H9 (cell line): ENCODE results near the gene TXNL4A. TPM values are rescaled to one million over a fixed set of nuclear protein-coding genes. Genes with fewer than 3 reads are reported as not detected.
A peak's percentile ranks its signal among the peaks of the same experiment; 100 is the strongest.

Experiments used
- DNase-seq: peaks from one replicate; pipeline ENCODE4 v3.0.0-alpha.2; 2017
- H2AFZ ChIP-seq: one replicate; pipeline ENCODE4 v1.6.1; 2013; ENCODE audit warnings: mild to moderate bottlenecking, low read length, control low read depth, moderate library complexity
- H2AK5ac ChIP-seq: 2 replicates; pipeline ENCODE4 v1.6.1; 2013; ENCODE audit warnings: low read length, control low read depth, mixed read lengths; ENCODE audit not compliant: insufficient read length
- H2BK120ac ChIP-seq: one replicate; pipeline ENCODE4 v1.6.1; 2013; ENCODE audit warnings: low read depth, mild to moderate bottlenecking, low read length, control low read depth, inconsistent platforms; ENCODE audit not compliant: poor library complexity, severe bottlenecking
- H2BK12ac ChIP-seq: 2 replicates; pipeline ENCODE4 v1.6.1; 2013; ENCODE audit warnings: low read length, control low read depth, mixed read lengths, low read depth; ENCODE audit not compliant: insufficient read length
- H2BK15ac ChIP-seq: 2 replicates; pipeline ENCODE4 v1.6.1; 2013; ENCODE audit warnings: low read depth, low read length, control low read depth
- H2BK20ac ChIP-seq: one replicate; pipeline ENCODE4 v1.6.1; 2013; ENCODE audit warnings: low read depth, mild to moderate bottlenecking, low read length, control low read depth, inconsistent platforms; ENCODE audit not compliant: poor library complexity, severe bottlenecking
- H2BK5ac ChIP-seq: 2 replicates; pipeline ENCODE4 v1.6.1; 2013; ENCODE audit warnings: low read length, control low read depth, mixed read lengths; ENCODE audit not compliant: insufficient read length
- H3K14ac ChIP-seq: 2 replicates; pipeline ENCODE4 v1.6.1; 2013; ENCODE audit warnings: low read length, control low read depth; ENCODE audit not compliant: insufficient read depth
- H3K18ac ChIP-seq: 2 replicates; pipeline ENCODE4 v1.6.1; 2013; ENCODE audit warnings: low read depth, mild to moderate bottlenecking, mixed read lengths, low read length, control low read depth; ENCODE audit not compliant: insufficient read length
- H3K23ac ChIP-seq: 2 replicates; pipeline ENCODE4 v1.6.1; 2013; ENCODE audit warnings: low read length, control low read depth, mixed read lengths, low read depth; ENCODE audit not compliant: insufficient read length
- H3K23me2 ChIP-seq: 2 replicates; pipeline ENCODE4 v1.6.1; 2013; ENCODE audit warnings: low read depth, mild to moderate bottlenecking, mixed read lengths, low read length, control low read depth; ENCODE audit not compliant: insufficient read length, poor library complexity, severe bottlenecking
- H3K27ac ChIP-seq: 2 replicates; pipeline ENCODE4 v1.5.1; 2013; ENCODE audit warnings: low read length, control low read depth, mixed read lengths, low read depth; ENCODE audit not compliant: insufficient read length
- H3K27me3 ChIP-seq: 2 replicates; pipeline ENCODE4 v1.6.1; 2013; ENCODE audit warnings: low read length, control low read depth, inconsistent platforms; ENCODE audit not compliant: insufficient read depth
- H3K4ac ChIP-seq: 2 replicates; pipeline ENCODE4 v1.6.1; 2013; ENCODE audit warnings: low read depth, mild to moderate bottlenecking, control low read depth, inconsistent platforms, low read length, moderate library complexity
- H3K4me1 ChIP-seq: 2 replicates; pipeline ENCODE4 v1.6.1; 2013; ENCODE audit warnings: low read length, control low read depth, inconsistent platforms; ENCODE audit not compliant: insufficient read depth
- H3K4me2 ChIP-seq: 2 replicates; pipeline ENCODE4 v1.6.1; 2013; ENCODE audit warnings: low read length, control low read depth, mixed read lengths; ENCODE audit not compliant: insufficient read length, insufficient read depth
- H3K56ac ChIP-seq: 2 replicates; pipeline ENCODE4 v1.6.1; 2013; ENCODE audit warnings: low read depth, mild to moderate bottlenecking, mixed read lengths, low read length, control low read depth; ENCODE audit not compliant: insufficient read length
- H3K79me1 ChIP-seq: 2 replicates; pipeline ENCODE4 v1.6.1; 2013; ENCODE audit warnings: low read depth, mild to moderate bottlenecking, moderate library complexity, low read length, control low read depth, inconsistent platforms; ENCODE audit not compliant: insufficient read depth, poor library complexity, severe bottlenecking
- H3K79me2 ChIP-seq: 2 replicates; pipeline ENCODE4 v1.6.1; 2013; ENCODE audit warnings: low read length, control low read depth, inconsistent platforms; ENCODE audit not compliant: insufficient read depth
- H3K9ac ChIP-seq: 2 replicates; pipeline ENCODE4 v1.6.1; 2013; ENCODE audit warnings: low read length, control low read depth, mixed read lengths; ENCODE audit not compliant: insufficient read length; ENCODE audit errors: extremely low read depth
- H3K9me3 ChIP-seq: one replicate; pipeline ENCODE4 v1.6.1; 2013; ENCODE audit warnings: low read depth, low read length, inconsistent platforms; ENCODE audit not compliant: control insufficient read depth
- H3T11ph ChIP-seq: one replicate; pipeline ENCODE4 v1.6.1; 2013; ENCODE audit warnings: mild to moderate bottlenecking, low read length, control low read depth, inconsistent platforms
- H4K20me1 ChIP-seq: one replicate; pipeline ENCODE4 v1.6.1; 2013; ENCODE audit not compliant: control insufficient read depth, insufficient read length, insufficient read depth
- H4K5ac ChIP-seq: 2 replicates; pipeline ENCODE4 v1.6.1; 2013; ENCODE audit warnings: low read depth, mild to moderate bottlenecking, mixed read lengths, low read length, control low read depth; ENCODE audit not compliant: insufficient read length
- H4K8ac ChIP-seq: replicated peaks from 2 replicates; pipeline ENCODE4 v1.6.1; 2013; ENCODE audit warnings: low read length, control low read depth, mixed read lengths, low read depth; ENCODE audit not compliant: insufficient read length
- H4K91ac ChIP-seq: 2 replicates; pipeline ENCODE4 v1.6.1; 2013; ENCODE audit warnings: low read depth, mild to moderate bottlenecking, moderate library complexity, mixed read lengths, low read length, control low read depth; ENCODE audit not compliant: insufficient read length
- H3K27ac Mint-ChIP-seq, 3 experiments: 2 replicates in 2 of 3; 3 replicates in 1 of 3; pipeline ENCODE4 v1.8.0; 2020 to 2021; ENCODE audit warnings: mixed read lengths in 3 of 3, mild to moderate bottlenecking in 1 of 3, moderate library complexity in 1 of 3
- H3K27me3 Mint-ChIP-seq: 2 replicates; pipeline ENCODE4 v1.8.0; 2021; ENCODE audit warnings: low read depth, mild to moderate bottlenecking, moderate library complexity, mixed read lengths
- H3K36me3 Mint-ChIP-seq, 3 experiments: 2 replicates in 2 of 3; 3 replicates in 1 of 3; pipeline ENCODE4 v1.8.0; 2020 to 2021; ENCODE audit warnings: low read depth in 3 of 3, mixed read lengths in 3 of 3; ENCODE audit not compliant: insufficient read depth in 1 of 3
- H3K4me1 Mint-ChIP-seq, 2 experiments: 2 replicates each; pipeline ENCODE4 v1.8.0; 2020; ENCODE audit warnings: mixed read lengths in 2 of 2
- H3K4me3 Mint-ChIP-seq, 2 experiments: 2 replicates in 1 of 2; 3 replicates in 1 of 2; pipeline ENCODE4 v1.8.0; 2020 to 2021; ENCODE audit warnings: mild to moderate bottlenecking in 2 of 2, mixed read lengths in 2 of 2, moderate library complexity in 1 of 2
- H3K9me3 Mint-ChIP-seq, 2 experiments: 2 replicates in 1 of 2; 3 replicates in 1 of 2; pipeline ENCODE4 v1.8.0; 2020; ENCODE audit warnings: mild to moderate bottlenecking in 2 of 2, mixed read lengths in 2 of 2, moderate library complexity in 1 of 2
- WGBS: extraction: QIAGEN DNeasy Blood & Tissue Kit; methylation state at CpG from one replicate; pipeline ENCODE4 v1.1.7; 2013; ENCODE audit warnings: missing lambda C conversion rate, low lambda C conversion rate, mixed read lengths; ENCODE audit not compliant: insufficient read length; ENCODE audit errors: extremely low coverage; 5-methylcytosine and 5-hydroxymethylcytosine counted together
- total RNA-seq: library from RNA; stranded (reverse); gene quantifications from 2 replicates; pipeline ENCODE4 v1.2.1, GENCODE V29; 2021
- TF ChIP-seq, protein P1 (sequence below): fragments of 200-600 bp; sonication (generic); conservative IDR thresholded peaks from 3 replicates; pipeline ENCODE4 v1.8.0; 2021; ENCODE audit warnings: antibody characterized with exemption, mild to moderate bottlenecking

The TXNL4A gene
- total RNA-seq, 1 experiment from 2014 or later: 163 TPM

DNA sequence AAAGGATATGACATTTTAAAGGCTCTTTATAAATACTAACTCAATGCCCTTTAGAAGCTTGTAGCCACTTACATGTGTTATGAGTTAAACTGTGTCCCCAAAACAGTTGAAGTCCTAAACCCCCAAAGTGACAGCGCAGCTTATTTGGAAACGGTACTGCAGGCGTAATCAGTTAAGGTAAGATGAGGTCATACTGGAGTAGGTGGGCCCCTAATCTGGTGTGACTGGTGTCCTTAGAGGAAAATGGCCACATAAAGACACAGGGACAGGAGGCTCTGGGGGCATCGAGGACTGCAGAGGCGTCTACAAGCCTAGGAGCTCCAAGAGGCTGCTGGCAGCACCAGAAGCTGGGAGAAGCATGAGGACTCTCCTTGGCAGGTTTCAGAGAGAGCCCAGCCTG lies 8.5 kb downstream of the TXNL4A start:
- H4K91ac ChIP-seq: no peak overlapping the region
- no peak overlapping the region for H3K4me2 ChIP-seq
- H3K14ac ChIP-seq: no peak overlapping the region
- H2AFZ ChIP-seq: no peak overlapping the region
- H3K56ac ChIP-seq: no peak overlapping the region
- TF ChIP-seq, protein P1, sequence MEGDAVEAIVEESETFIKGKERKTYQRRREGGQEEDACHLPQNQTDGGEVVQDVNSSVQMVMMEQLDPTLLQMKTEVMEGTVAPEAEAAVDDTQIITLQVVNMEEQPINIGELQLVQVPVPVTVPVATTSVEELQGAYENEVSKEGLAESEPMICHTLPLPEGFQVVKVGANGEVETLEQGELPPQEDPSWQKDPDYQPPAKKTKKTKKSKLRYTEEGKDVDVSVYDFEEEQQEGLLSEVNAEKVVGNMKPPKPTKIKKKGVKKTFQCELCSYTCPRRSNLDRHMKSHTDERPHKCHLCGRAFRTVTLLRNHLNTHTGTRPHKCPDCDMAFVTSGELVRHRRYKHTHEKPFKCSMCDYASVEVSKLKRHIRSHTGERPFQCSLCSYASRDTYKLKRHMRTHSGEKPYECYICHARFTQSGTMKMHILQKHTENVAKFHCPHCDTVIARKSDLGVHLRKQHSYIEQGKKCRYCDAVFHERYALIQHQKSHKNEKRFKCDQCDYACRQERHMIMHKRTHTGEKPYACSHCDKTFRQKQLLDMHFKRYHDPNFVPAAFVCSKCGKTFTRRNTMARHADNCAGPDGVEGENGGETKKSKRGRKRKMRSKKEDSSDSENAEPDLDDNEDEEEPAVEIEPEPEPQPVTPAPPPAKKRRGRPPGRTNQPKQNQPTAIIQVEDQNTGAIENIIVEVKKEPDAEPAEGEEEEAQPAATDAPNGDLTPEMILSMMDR: no peak
- no peaks in the 10 kb centered on the region for H4K20me1 ChIP-seq
- H3K27me3 ChIP-seq: no peaks in the 10 kb centered on the region
- H4K8ac ChIP-seq: no peak overlapping the region
- Mint-ChIP-seq H3K9me3 (no peaks in the 10 kb centered on the region), H3K36me3 (peaks cover 22 to 56% (median 49%) of the 10 kb centered on the region in 3 experiments), H3K4me3 (no peak overlapping the region), H3K4me1 (peaks cover 0 to 2% of the 10 kb centered on the region in 2 experiments; a peak in 1 of 4 replicates), H3K27ac (0 out of 7 replicates have a peak overlapping the region, but pooled peaks of 1 of the 3 experiments have one; percentile 21), H3K27me3 (no peaks in the 10 kb centered on the region)
- H3K23ac ChIP-seq: no peak overlapping the region
- H2BK15ac ChIP-seq: no peak overlapping the region
- H3K4me1 ChIP-seq: no peaks in the 10 kb centered on the region
- H3K4ac ChIP-seq: no peak overlapping the region
- H3K27ac ChIP-seq: no peak overlapping the region
- H3K79me2 ChIP-seq: peaks cover 67% of the 10 kb centered on the region
- H2AK5ac ChIP-seq: no peak overlapping the region
- H2BK20ac ChIP-seq: no peak overlapping the region
- WGBS: no CpG with 5 or more reads among the region's 5 CpGs
- H2BK12ac ChIP-seq: no peak overlapping the region
- no peak for DNase-seq
- no peak overlapping the region for H2BK5ac ChIP-seq
- H2BK120ac ChIP-seq: no peak overlapping the region
- H3K79me1 ChIP-seq: peaks cover 20% of the 10 kb centered on the region
- H3K23me2 ChIP-seq: peaks cover 2% of the 10 kb centered on the region
- no peak overlapping the region for H3K18ac ChIP-seq
- no peaks in the 10 kb centered on the region for H3K9me3 ChIP-seq
- H3K9ac ChIP-seq: no peak overlapping the region
- no peak overlapping the region for H4K5ac ChIP-seq
- no peak overlapping the region for H3T11ph ChIP-seq
